ENCODE measurements around the gene PDCD11.

The PDCD11 gene

DNA sequence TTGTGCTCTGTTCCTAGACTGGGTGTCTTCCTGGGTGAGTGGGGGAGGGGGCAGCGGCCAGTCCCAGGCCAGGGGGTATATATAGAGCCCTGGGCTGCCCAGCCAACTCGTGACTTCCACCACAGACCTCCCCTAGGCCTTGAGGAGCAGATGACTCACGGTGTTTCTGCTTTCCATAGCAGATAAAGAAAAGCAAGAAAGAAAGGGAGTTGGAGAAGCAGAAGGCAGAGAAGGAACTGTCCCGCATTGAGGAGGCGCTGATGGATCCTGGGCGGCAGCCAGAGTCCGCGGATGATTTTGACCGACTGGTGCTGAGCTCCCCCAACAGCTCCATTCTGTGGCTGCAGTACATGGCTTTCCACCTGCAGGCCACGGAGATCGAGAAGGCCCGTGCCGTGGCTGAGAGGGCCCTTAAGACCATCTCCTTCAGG, 45.6 kb downstream of the PDCD11 start:
- TF ChIP-seq CTCF (IDR thresholded peaks at IDR 0.05; ENCODE audit: borderline replicate concordance, control extremely low read depth, extremely low read depth, insufficient read depth, missing control alignments): no peak
- DNase-seq (ENCODE audit: low spot score): no peak
- in situ Hi-C loops (cut with MboI; ENCODE audit: low sequenced_read_pairs, unreplicated experiment): no loop called here

DNA sequence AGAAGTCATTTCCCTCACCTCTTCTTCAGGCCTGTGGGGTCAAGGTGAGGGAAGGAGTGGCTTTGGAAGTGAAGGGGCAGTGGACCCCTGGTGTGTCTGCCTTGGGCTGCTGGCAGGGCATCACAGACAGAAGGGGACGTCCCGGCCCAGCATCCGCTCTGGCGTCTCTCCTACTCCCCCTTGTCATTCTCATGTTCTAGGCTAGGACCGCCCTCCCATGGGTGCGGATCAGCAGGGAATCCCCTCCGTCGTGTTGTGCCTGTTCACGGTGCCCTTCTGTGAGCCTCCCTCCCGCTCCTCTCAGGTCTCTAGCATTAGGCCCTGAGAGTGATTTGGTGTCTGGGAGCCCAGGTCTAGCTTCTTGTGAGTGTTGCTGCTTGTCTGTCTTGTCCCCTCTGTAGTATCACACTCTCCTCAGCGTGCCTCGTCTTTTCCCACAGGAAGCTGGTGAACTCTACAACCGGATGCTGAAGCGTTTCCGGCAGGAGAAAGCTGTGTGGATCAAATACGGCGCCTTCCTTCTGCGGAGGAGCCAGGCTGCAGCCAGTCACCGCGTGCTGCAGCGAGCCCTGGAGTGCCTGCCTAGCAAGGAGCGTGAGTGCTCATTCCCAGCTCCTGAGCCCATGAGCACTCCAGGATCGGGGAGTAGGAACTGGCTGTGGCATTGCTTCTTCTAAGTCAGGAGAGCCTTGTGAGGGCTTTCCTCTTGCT, 47.2 kb downstream of the PDCD11 start:
- DNase-seq (ENCODE audit: low spot score): no peak
- no peak for TF ChIP-seq CTCF (IDR thresholded peaks at IDR 0.05; ENCODE audit: borderline replicate concordance, control extremely low read depth, extremely low read depth, insufficient read depth, missing control alignments)
- in situ Hi-C loops (cut with MboI; ENCODE audit: low sequenced_read_pairs, unreplicated experiment): no loop called here

DNA sequence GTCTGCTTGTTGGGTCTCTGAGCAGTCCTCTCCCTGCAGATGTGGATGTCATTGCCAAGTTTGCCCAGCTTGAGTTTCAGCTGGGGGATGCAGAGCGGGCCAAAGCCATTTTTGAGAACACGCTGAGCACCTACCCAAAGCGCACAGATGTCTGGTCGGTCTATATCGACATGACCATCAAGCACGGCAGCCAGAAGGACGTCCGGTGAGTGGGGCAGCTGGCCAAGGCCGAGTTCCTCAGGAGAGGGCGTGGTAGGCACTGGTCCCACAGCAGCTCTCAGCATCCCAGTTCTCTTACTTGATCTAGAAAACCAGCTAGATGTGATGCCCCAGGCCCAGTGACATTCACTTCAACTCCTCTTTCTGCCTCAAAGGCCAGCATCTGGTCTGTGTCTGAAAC, 48.1 kb downstream of the PDCD11 start:
- no peak for TF ChIP-seq CTCF (IDR thresholded peaks at IDR 0.05; ENCODE audit: borderline replicate concordance, control extremely low read depth, extremely low read depth, insufficient read depth, missing control alignments)
- in situ Hi-C loops (cut with MboI; ENCODE audit: low sequenced_read_pairs, unreplicated experiment): no loop called here
- no peak for DNase-seq (ENCODE audit: low spot score)

DNA sequence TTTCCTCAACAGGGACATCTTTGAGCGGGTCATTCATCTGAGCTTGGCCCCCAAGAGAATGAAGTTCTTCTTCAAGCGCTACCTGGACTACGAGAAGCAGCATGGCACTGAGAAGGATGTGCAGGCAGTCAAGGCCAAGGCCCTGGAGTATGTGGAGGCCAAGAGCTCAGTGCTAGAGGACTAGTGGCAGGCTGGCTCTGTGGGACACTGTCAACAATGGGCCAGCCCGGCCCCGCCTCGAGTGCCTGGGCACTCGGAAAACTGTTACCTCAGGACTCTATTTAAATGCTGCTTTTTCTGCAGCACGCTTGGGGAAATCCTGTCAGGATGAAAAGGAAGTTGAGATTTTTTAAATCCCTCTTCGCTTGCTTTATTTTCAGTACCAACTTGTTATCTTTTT, 48.9 kb downstream of the PDCD11 start:
- no peak for TF ChIP-seq CTCF (IDR thresholded peaks at IDR 0.05; ENCODE audit: borderline replicate concordance, control extremely low read depth, extremely low read depth, insufficient read depth, missing control alignments)
- DNase-seq (ENCODE audit: low spot score): no peak
- in situ Hi-C loops (cut with MboI; ENCODE audit: low sequenced_read_pairs, unreplicated experiment): no loop called here

GRCh38 chr10:103445767-103446567, 49.5 kb downstream of the PDCD11 start:
- in situ Hi-C loops (cut with MboI; ENCODE audit: low sequenced_read_pairs, unreplicated experiment): no loop called here
- no peak for TF ChIP-seq CTCF (IDR thresholded peaks at IDR 0.05; ENCODE audit: borderline replicate concordance, control extremely low read depth, extremely low read depth, insufficient read depth, missing control alignments)
- no peak for DNase-seq (ENCODE audit: low spot score)

- in situ Hi-C loops (cut with MboI; ENCODE audit: low sequenced_read_pairs, unreplicated experiment): no loop called here
- no peak for TF ChIP-seq CTCF (IDR thresholded peaks at IDR 0.05; ENCODE audit: borderline replicate concordance, control extremely low read depth, extremely low read depth, insufficient read depth, missing control alignments)
These were observed 50.8 kb downstream of the PDCD11 start for GRCh38 chr10:103447187-103447586.

More at GRCh38 chr10:103447187-103447586, 50.8 kb downstream of the PDCD11 start:
- DNase-seq (ENCODE audit: low spot score): no peak
